Upper lobe of left lung (tissue), 4 donors: ENCODE data around the gene UAP1.

Experiments
- POLR2AphosphoS5 ChIP-seq, 2 donors: sonication (generic); formaldehyde crosslinking; IDR thresholded peaks; one replicate each; pipeline ENCODE4 v1.5.1; 2017; ENCODE audit warnings: antibody characterized with exemption in 2 of 2
- TF ChIP-seq, protein P1 (sequence below), 6 experiments: fragments of 450-650 bp in 4 of 6; fragments of 200-600 bp in 2 of 6; sonication (generic) in 2 of 6; IDR thresholded peaks; one replicate each; pipeline ENCODE4 v1.5.1; 2016 to 2019; ENCODE audit warnings: antibody characterized with exemption in 6 of 6

DNA sequence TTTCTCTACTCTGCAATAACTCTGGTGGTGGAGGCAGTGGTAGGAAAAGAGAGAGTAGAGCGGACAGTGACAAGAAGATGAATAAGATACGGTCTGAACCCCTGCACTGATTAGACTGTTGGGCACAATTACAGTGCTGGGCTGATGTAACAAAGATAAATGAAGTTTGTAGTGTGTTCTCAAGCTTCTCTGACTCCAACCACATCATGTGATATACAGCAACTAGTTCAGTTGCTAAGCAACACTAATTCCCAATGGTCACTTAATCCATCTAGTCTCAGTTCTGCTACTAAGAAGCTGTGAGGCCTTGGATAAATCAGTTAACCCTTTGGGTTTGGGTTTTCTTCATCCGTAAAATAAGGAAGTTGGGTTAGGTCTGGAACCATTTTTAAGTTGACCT, 88.1 kb downstream of the UAP1 start:
- TF ChIP-seq, protein P1, sequence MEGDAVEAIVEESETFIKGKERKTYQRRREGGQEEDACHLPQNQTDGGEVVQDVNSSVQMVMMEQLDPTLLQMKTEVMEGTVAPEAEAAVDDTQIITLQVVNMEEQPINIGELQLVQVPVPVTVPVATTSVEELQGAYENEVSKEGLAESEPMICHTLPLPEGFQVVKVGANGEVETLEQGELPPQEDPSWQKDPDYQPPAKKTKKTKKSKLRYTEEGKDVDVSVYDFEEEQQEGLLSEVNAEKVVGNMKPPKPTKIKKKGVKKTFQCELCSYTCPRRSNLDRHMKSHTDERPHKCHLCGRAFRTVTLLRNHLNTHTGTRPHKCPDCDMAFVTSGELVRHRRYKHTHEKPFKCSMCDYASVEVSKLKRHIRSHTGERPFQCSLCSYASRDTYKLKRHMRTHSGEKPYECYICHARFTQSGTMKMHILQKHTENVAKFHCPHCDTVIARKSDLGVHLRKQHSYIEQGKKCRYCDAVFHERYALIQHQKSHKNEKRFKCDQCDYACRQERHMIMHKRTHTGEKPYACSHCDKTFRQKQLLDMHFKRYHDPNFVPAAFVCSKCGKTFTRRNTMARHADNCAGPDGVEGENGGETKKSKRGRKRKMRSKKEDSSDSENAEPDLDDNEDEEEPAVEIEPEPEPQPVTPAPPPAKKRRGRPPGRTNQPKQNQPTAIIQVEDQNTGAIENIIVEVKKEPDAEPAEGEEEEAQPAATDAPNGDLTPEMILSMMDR (IDR thresholded peaks at IDR 0.05), result no peak
- no peak for TF ChIP-seq POLR2AphosphoS5 (IDR thresholded peaks at IDR 0.05)
